ENCODE measurements around the gene SLC19A2.

DNA sequence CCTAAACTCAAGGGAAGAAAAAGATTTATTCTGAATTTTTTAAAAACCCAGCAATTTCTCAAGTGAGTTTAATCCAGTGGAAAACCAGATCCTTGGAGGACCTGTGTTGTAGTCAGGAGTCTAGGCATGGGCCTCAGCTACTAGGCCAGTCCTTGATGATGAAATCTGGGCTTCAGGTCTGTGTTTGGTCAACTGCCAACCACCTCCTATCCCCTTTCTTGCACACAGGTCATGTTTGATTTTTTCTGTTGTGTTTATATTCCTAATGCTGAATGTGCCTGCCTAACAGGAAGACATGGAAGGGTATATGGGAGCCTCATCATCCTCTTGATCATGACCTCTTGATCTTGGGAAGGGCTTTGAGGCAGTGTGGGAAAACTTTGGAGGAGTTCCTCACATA is 38.2 kb upstream of the SLC19A2 start:
- TF ChIP-seq POLR2A (IDR thresholded peaks at IDR 0.05; ENCODE audit: insufficient read depth in 1 of 2, low read depth in 2 of 2, low read length in 2 of 2), result no peak
- TF ChIP-seq, protein P1, sequence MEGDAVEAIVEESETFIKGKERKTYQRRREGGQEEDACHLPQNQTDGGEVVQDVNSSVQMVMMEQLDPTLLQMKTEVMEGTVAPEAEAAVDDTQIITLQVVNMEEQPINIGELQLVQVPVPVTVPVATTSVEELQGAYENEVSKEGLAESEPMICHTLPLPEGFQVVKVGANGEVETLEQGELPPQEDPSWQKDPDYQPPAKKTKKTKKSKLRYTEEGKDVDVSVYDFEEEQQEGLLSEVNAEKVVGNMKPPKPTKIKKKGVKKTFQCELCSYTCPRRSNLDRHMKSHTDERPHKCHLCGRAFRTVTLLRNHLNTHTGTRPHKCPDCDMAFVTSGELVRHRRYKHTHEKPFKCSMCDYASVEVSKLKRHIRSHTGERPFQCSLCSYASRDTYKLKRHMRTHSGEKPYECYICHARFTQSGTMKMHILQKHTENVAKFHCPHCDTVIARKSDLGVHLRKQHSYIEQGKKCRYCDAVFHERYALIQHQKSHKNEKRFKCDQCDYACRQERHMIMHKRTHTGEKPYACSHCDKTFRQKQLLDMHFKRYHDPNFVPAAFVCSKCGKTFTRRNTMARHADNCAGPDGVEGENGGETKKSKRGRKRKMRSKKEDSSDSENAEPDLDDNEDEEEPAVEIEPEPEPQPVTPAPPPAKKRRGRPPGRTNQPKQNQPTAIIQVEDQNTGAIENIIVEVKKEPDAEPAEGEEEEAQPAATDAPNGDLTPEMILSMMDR (CRISPR knock-in tag; IDR thresholded peaks at IDR 0.05), result no peak
- TF ChIP-seq, protein P2, sequence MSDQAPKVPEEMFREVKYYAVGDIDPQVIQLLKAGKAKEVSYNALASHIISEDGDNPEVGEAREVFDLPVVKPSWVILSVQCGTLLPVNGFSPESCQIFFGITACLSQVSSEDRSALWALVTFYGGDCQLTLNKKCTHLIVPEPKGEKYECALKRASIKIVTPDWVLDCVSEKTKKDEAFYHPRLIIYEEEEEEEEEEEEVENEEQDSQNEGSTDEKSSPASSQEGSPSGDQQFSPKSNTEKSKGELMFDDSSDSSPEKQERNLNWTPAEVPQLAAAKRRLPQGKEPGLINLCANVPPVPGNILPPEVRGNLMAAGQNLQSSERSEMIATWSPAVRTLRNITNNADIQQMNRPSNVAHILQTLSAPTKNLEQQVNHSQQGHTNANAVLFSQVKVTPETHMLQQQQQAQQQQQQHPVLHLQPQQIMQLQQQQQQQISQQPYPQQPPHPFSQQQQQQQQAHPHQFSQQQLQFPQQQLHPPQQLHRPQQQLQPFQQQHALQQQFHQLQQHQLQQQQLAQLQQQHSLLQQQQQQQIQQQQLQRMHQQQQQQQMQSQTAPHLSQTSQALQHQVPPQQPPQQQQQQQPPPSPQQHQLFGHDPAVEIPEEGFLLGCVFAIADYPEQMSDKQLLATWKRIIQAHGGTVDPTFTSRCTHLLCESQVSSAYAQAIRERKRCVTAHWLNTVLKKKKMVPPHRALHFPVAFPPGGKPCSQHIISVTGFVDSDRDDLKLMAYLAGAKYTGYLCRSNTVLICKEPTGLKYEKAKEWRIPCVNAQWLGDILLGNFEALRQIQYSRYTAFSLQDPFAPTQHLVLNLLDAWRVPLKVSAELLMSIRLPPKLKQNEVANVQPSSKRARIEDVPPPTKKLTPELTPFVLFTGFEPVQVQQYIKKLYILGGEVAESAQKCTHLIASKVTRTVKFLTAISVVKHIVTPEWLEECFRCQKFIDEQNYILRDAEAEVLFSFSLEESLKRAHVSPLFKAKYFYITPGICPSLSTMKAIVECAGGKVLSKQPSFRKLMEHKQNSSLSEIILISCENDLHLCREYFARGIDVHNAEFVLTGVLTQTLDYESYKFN (CRISPR knock-in tag; conservative IDR thresholded peaks at IDR 0.05), result no peak
- TF ChIP-seq KLF6 (CRISPR knock-in tag; IDR thresholded peaks at IDR 0.05), result no peak
- TF ChIP-seq NFRKB (IDR thresholded peaks at IDR 0.05), result no peak
- no peak for TF ChIP-seq ZBTB1 (CRISPR knock-in tag; IDR thresholded peaks at IDR 0.05; ENCODE audit: borderline replicate concordance)
- peak; percentile 56; the same call in 1 of the 2 replicates for TF ChIP-seq CEBPB (IDR thresholded peaks at IDR 0.05; ENCODE audit: borderline replicate concordance, low read depth, low read length)

Data from HepG2 (cell line).